Measurements from ENCODE around the gene SNAI3. TPM values are rescaled to one million over a fixed set of nuclear protein-coding genes. Genes with fewer than 3 reads are reported as not detected.

Gene SNAI3
- total RNA-seq, 2 donors from 2014 or later, result 7.7 to 10.2 TPM

- H3K36me3 Mint-ChIP-seq (ENCODE audit: low read depth), result no peaks in the 10 kb centered on the region
- no peaks in the 10 kb centered on the region for H3K9me3 ChIP-seq (ENCODE audit: control insufficient read depth, low read length, poor library complexity, severe bottlenecking)
- peaks cover 6% of the 10 kb centered on the region for H3K4me1 Mint-ChIP-seq
- no peak overlapping the region for H3K27ac Mint-ChIP-seq
- H3K27me3 Mint-ChIP-seq, result no peaks in the 10 kb centered on the region
- H3K4me3 Mint-ChIP-seq, result no peak overlapping the region
- DNase-seq, result no peak
- no peak for ATAC-seq
Measured at GRCh38 chr16:88716601-88717001, 30.3 kb upstream of the SNAI3 start.

GRCh38 chr16:88716201-88716600 lies 29.9 kb upstream of the SNAI3 start:
- peaks cover 8% of the 10 kb centered on the region for H3K4me1 Mint-ChIP-seq
- H3K27ac Mint-ChIP-seq, result no peak overlapping the region
- H3K36me3 Mint-ChIP-seq (ENCODE audit: low read depth), result no peaks in the 10 kb centered on the region
- ATAC-seq, result no peak
- no peaks in the 10 kb centered on the region for H3K27me3 Mint-ChIP-seq
- no peaks in the 10 kb centered on the region for H3K9me3 ChIP-seq (ENCODE audit: control insufficient read depth, low read length, poor library complexity, severe bottlenecking)
- no peak for DNase-seq
- no peak overlapping the region for H3K4me3 Mint-ChIP-seq

- no peaks in the 10 kb centered on the region for H3K9me3 ChIP-seq (ENCODE audit: control insufficient read depth, low read length, poor library complexity, severe bottlenecking)
- Mint-ChIP-seq H3K4me3 (no peak overlapping the region), H3K27ac (no peak overlapping the region), H3K27me3 (no peaks in the 10 kb centered on the region), H3K4me1 (peaks cover 9% of the 10 kb centered on the region), H3K36me3 (ENCODE audit: low read depth) (no peaks in the 10 kb centered on the region)
- ATAC-seq, result no peak
- no peak for DNase-seq
Measured at GRCh38 chr16:88715312-88716190, 29.2 kb upstream of the SNAI3 start.

GRCh38 chr16:88714420-88715302 lies 28.4 kb upstream of the SNAI3 start:
- H3K9me3 ChIP-seq (ENCODE audit: control insufficient read depth, low read length, poor library complexity, severe bottlenecking), result no peaks in the 10 kb centered on the region
- H3K27me3 Mint-ChIP-seq, result no peaks in the 10 kb centered on the region
- no peaks in the 10 kb centered on the region for H3K36me3 Mint-ChIP-seq (ENCODE audit: low read depth)
- ATAC-seq (no peak), DNase-seq (no peak)
- H3K27ac Mint-ChIP-seq, result no peak overlapping the region
- H3K4me3 Mint-ChIP-seq, result no peak overlapping the region
- peaks cover 10% of the 10 kb centered on the region for H3K4me1 Mint-ChIP-seq

- H3K9me3 ChIP-seq (ENCODE audit: control insufficient read depth, low read length, poor library complexity, severe bottlenecking), result no peaks in the 10 kb centered on the region
- no peaks in the 10 kb centered on the region for H3K36me3 Mint-ChIP-seq (ENCODE audit: low read depth)
- DNase-seq (no peak), ATAC-seq (no peak)
- H3K4me1 Mint-ChIP-seq, result peaks cover 10% of the 10 kb centered on the region
- no peaks in the 10 kb centered on the region for H3K27me3 Mint-ChIP-seq
- H3K4me3 Mint-ChIP-seq, result no peak overlapping the region
- no peak overlapping the region for H3K27ac Mint-ChIP-seq
Measured at GRCh38 chr16:88713568-88714419, 27.5 kb upstream of the SNAI3 start.

GRCh38 chr16:88713054-88713453 lies 26.7 kb upstream of the SNAI3 start:
- H3K27me3 Mint-ChIP-seq, result no peaks in the 10 kb centered on the region
- DNase-seq (no peak), ATAC-seq (no peak)
- no peaks in the 10 kb centered on the region for H3K9me3 ChIP-seq (ENCODE audit: control insufficient read depth, low read length, poor library complexity, severe bottlenecking)
- no peak overlapping the region for H3K4me3 Mint-ChIP-seq
- no peak overlapping the region for H3K27ac Mint-ChIP-seq
- H3K36me3 Mint-ChIP-seq (ENCODE audit: low read depth), result no peaks in the 10 kb centered on the region
- H3K4me1 Mint-ChIP-seq, result peaks cover 10% of the 10 kb centered on the region

GRCh38 chr16:88712362-88712979 lies 26.2 kb upstream of the SNAI3 start:
- no peak for ATAC-seq

GRCh38 chr16:88711750-88712340 lies 25.5 kb upstream of the SNAI3 start:
- Mint-ChIP-seq H3K27ac (peak overlapping the region; percentile 53), H3K4me1 (peaks cover 14% of the 10 kb centered on the region), H3K36me3 (ENCODE audit: low read depth) (no peaks in the 10 kb centered on the region), H3K4me3 (no peak overlapping the region), H3K27me3 (no peaks in the 10 kb centered on the region)
- ATAC-seq (no peak), DNase-seq (no peak)
- H3K9me3 ChIP-seq (ENCODE audit: control insufficient read depth, low read length, poor library complexity, severe bottlenecking), result no peaks in the 10 kb centered on the region

More at GRCh38 chr16:88712362-88712979, 26.2 kb upstream of the SNAI3 start:
- Mint-ChIP-seq H3K4me3 (no peak overlapping the region), H3K27ac (no peak overlapping the region), H3K27me3 (no peaks in the 10 kb centered on the region), H3K36me3 (ENCODE audit: low read depth) (no peaks in the 10 kb centered on the region), H3K4me1 (peaks cover 8% of the 10 kb centered on the region)
- no peaks in the 10 kb centered on the region for H3K9me3 ChIP-seq (ENCODE audit: control insufficient read depth, low read length, poor library complexity, severe bottlenecking)
- DNase-seq, result no peak

- Mint-ChIP-seq H3K36me3 (ENCODE audit: low read depth) (no peaks in the 10 kb centered on the region), H3K27ac (no peak overlapping the region), H3K4me1 (peaks cover 17% of the 10 kb centered on the region), H3K27me3 (no peaks in the 10 kb centered on the region), H3K4me3 (no peak overlapping the region)
- no peaks in the 10 kb centered on the region for H3K9me3 ChIP-seq (ENCODE audit: control insufficient read depth, low read length, poor library complexity, severe bottlenecking)
- DNase-seq (no peak), ATAC-seq (no peak)
Measured at GRCh38 chr16:88710556-88710955, 24.2 kb upstream of the SNAI3 start.

GRCh38 chr16:88706965-88707826 lies 20.9 kb upstream of the SNAI3 start:
- no peaks in the 10 kb centered on the region for H3K9me3 ChIP-seq (ENCODE audit: control insufficient read depth, low read length, poor library complexity, severe bottlenecking)
- DNase-seq (no peak), ATAC-seq (no peak)
- peaks cover 3% of the 10 kb centered on the region for H3K36me3 Mint-ChIP-seq (ENCODE audit: low read depth)
- H3K27ac Mint-ChIP-seq, result peak overlapping the region; percentile 74
- peak overlapping the region; percentile 88 for H3K4me3 Mint-ChIP-seq
- peaks cover 43% of the 10 kb centered on the region for H3K4me1 Mint-ChIP-seq
- no peaks in the 10 kb centered on the region for H3K27me3 Mint-ChIP-seq

GRCh38 chr16:88706229-88706964 lies 20.1 kb upstream of the SNAI3 start, which contains the start of the genes CTU2 and RNF166:
TSS of gene CTU2 (plus strand) at chr16:88706503. CDS start at chr16:88706531, 28 bp downstream.
TSS of gene RNF166 (minus strand) at chr16:88706408. CDS start at chr16:88706325, 83 bp downstream.
- Mint-ChIP-seq H3K27ac (peak within 1 kb of the TSS; percentile 98), H3K27me3 (no peaks in the 10 kb centered on the region), H3K4me3 (peak within 1 kb of the TSS; percentile 97), H3K4me1 (peaks cover 45% of the 10 kb centered on the region), H3K36me3 (ENCODE audit: low read depth) (peaks cover 3% of the 10 kb centered on the region)
- DNase-seq (peak; percentile 87 to 94 (median 91)), ATAC-seq (peak; percentile 73)
- no peaks in the 10 kb centered on the region for H3K9me3 ChIP-seq (ENCODE audit: control insufficient read depth, low read length, poor library complexity, severe bottlenecking)

Measured in T-helper 17 cell (primary cell).